ENCODE results near the gene FARP2.

FARP2 gene

GRCh38 chr2:241354668-241355658, 1.1 kb upstream of the FARP2 start (continued):
- no peak for TF ChIP-seq OVOL3 (tag by site-specific recombination; IDR thresholded peaks at IDR 0.05)
- no peak for TF ChIP-seq KLF16 (tag by site-specific recombination; IDR thresholded peaks at IDR 0.05)
- TF ChIP-seq KLF17 (tag by site-specific recombination; IDR thresholded peaks at IDR 0.05): no peak
- TF ChIP-seq ZNF777 (tag by site-specific recombination; IDR thresholded peaks at IDR 0.05; ENCODE audit: borderline replicate concordance): no peak
- no peak for TF ChIP-seq TRIM28 (IDR thresholded peaks at IDR 0.05; ENCODE audit: borderline replicate concordance, low read length)
- TF ChIP-seq, protein P1, sequence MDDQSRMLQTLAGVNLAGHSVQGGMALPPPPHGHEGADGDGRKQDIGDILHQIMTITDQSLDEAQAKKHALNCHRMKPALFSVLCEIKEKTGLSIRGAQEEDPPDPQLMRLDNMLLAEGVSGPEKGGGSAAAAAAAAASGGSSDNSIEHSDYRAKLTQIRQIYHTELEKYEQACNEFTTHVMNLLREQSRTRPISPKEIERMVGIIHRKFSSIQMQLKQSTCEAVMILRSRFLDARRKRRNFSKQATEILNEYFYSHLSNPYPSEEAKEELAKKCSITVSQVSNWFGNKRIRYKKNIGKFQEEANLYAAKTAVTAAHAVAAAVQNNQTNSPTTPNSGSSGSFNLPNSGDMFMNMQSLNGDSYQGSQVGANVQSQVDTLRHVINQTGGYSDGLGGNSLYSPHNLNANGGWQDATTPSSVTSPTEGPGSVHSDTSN (CRISPR knock-in tag; IDR thresholded peaks at IDR 0.05): 0 out of 2 replicates have a peak, but pooled peaks have one; percentile 2
- TF ChIP-seq, protein P2, sequence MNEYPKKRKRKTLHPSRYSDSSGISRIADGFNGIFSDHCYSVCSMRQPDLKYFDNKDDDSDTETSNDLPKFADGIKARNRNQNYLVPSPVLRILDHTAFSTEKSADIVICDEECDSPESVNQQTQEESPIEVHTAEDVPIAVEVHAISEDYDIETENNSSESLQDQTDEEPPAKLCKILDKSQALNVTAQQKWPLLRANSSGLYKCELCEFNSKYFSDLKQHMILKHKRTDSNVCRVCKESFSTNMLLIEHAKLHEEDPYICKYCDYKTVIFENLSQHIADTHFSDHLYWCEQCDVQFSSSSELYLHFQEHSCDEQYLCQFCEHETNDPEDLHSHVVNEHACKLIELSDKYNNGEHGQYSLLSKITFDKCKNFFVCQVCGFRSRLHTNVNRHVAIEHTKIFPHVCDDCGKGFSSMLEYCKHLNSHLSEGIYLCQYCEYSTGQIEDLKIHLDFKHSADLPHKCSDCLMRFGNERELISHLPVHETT (tag by site-specific recombination; IDR thresholded peaks at IDR 0.05): no peak
- 0 out of 2 replicates have a peak, but pooled peaks have one; percentile 23 for TF ChIP-seq ZNF423 (tag by site-specific recombination; IDR thresholded peaks at IDR 0.05)
- peak; percentile 55 for TF ChIP-seq GLIS2 (tag by site-specific recombination; IDR thresholded peaks at IDR 0.05)
- TF ChIP-seq ZFP37 (tag by site-specific recombination; IDR thresholded peaks at IDR 0.05): no peak
- TF ChIP-seq ZSCAN5A (tag by site-specific recombination; IDR thresholded peaks at IDR 0.05): no peak
- TF ChIP-seq ZNF837 (tag by site-specific recombination; IDR thresholded peaks at IDR 0.05): no peak
- no peak for TF ChIP-seq ZNF174 (tag by site-specific recombination; IDR thresholded peaks at IDR 0.05)
- TF ChIP-seq ZNF302 (tag by site-specific recombination; IDR thresholded peaks at IDR 0.05; ENCODE audit: low read depth): no peak
- TF ChIP-seq ZBTB44 (tag by site-specific recombination; IDR thresholded peaks at IDR 0.05): no peak
- no peak for TF ChIP-seq HOXD13 (CRISPR knock-in tag; IDR thresholded peaks at IDR 0.05; ENCODE audit: borderline replicate concordance)
- no peak for TF ChIP-seq ZNF571 (tag by site-specific recombination; IDR thresholded peaks at IDR 0.05)
- no peak for TF ChIP-seq ZNF510 (tag by site-specific recombination; IDR thresholded peaks at IDR 0.05; ENCODE audit: insufficient replicate concordance)
- TF ChIP-seq REPIN1 (tag by site-specific recombination; IDR thresholded peaks at IDR 0.05; ENCODE audit: low read depth): no peak
- TF ChIP-seq ZNF664 (tag by site-specific recombination; IDR thresholded peaks at IDR 0.05): no peak
- no peak for TF ChIP-seq ZBTB7A (tag by site-specific recombination; IDR thresholded peaks at IDR 0.05; ENCODE audit: low read depth)
- no peak for TF ChIP-seq ZNF221 (tag by site-specific recombination; IDR thresholded peaks at IDR 0.05; ENCODE audit: borderline replicate concordance)
- peak; percentile 78 for TF ChIP-seq ZNF600 (tag by site-specific recombination; IDR thresholded peaks at IDR 0.05)
- no peak for TF ChIP-seq ZNF473 (tag by site-specific recombination; IDR thresholded peaks at IDR 0.05)
- TF ChIP-seq ZBTB8A (tag by site-specific recombination; IDR thresholded peaks at IDR 0.05): peak; percentile 95
- no peak for TF ChIP-seq ZNF530 (tag by site-specific recombination; IDR thresholded peaks at IDR 0.05; ENCODE audit: low read depth)
- TF ChIP-seq ZNF366 (tag by site-specific recombination; conservative IDR thresholded peaks at IDR 0.05): no peak
- TF ChIP-seq, protein P3, sequence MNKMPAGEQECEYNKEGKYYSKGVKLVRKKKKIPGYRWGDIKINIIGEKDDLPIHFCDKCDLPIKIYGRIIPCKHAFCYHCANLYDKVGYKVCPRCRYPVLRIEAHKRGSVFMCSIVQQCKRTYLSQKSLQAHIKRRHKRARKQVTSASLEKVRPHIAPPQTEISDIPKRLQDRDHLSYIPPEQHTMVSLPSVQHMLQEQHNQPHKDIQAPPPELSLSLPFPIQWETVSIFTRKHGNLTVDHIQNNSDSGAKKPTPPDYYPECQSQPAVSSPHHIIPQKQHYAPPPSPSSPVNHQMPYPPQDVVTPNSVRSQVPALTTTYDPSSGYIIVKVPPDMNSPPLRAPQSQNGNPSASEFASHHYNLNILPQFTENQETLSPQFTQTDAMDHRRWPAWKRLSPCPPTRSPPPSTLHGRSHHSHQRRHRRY (tag by site-specific recombination; IDR thresholded peaks at IDR 0.05): no peak
- TF ChIP-seq IKZF3 (tag by site-specific recombination; IDR thresholded peaks at IDR 0.05): 0 out of 2 replicates have a peak, but pooled peaks have one; percentile 33
- no peak for TF ChIP-seq ZNF266 (tag by site-specific recombination; IDR thresholded peaks at IDR 0.05; ENCODE audit: low read depth)
- no peak for TF ChIP-seq ZNF626 (tag by site-specific recombination; IDR thresholded peaks at IDR 0.05)

Data from HEK293 (cell line).